ENCODE measurements around the gene GPA33.

GRCh38 chr1:167132301-167133010 lies 42.3 kb upstream of the GPA33 start:
- TF ChIP-seq, protein P1, sequence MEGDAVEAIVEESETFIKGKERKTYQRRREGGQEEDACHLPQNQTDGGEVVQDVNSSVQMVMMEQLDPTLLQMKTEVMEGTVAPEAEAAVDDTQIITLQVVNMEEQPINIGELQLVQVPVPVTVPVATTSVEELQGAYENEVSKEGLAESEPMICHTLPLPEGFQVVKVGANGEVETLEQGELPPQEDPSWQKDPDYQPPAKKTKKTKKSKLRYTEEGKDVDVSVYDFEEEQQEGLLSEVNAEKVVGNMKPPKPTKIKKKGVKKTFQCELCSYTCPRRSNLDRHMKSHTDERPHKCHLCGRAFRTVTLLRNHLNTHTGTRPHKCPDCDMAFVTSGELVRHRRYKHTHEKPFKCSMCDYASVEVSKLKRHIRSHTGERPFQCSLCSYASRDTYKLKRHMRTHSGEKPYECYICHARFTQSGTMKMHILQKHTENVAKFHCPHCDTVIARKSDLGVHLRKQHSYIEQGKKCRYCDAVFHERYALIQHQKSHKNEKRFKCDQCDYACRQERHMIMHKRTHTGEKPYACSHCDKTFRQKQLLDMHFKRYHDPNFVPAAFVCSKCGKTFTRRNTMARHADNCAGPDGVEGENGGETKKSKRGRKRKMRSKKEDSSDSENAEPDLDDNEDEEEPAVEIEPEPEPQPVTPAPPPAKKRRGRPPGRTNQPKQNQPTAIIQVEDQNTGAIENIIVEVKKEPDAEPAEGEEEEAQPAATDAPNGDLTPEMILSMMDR (IDR thresholded peaks at IDR 0.05) = no peak
- TF ChIP-seq POLR2A (IDR thresholded peaks at IDR 0.05) = no peak
